SHP77 treated with DMSO at 0.1 percent for 48 hours (cell line): ENCODE results near the gene SUSD5.
A peak's percentile ranks its signal among the peaks of the same experiment; 100 is the strongest.
"Not testable (repeated sequence)": the region's sequence is repeated elsewhere in the genome, so short reads cannot be mapped to it uniquely, and the experiment has no call there.

ENCODE experiments used
- DNase-seq: peaks from one replicate; lab custom pipeline; 2025; lab: John Stamatoyannopoulos, UW

Gene SUSD5

DNA sequence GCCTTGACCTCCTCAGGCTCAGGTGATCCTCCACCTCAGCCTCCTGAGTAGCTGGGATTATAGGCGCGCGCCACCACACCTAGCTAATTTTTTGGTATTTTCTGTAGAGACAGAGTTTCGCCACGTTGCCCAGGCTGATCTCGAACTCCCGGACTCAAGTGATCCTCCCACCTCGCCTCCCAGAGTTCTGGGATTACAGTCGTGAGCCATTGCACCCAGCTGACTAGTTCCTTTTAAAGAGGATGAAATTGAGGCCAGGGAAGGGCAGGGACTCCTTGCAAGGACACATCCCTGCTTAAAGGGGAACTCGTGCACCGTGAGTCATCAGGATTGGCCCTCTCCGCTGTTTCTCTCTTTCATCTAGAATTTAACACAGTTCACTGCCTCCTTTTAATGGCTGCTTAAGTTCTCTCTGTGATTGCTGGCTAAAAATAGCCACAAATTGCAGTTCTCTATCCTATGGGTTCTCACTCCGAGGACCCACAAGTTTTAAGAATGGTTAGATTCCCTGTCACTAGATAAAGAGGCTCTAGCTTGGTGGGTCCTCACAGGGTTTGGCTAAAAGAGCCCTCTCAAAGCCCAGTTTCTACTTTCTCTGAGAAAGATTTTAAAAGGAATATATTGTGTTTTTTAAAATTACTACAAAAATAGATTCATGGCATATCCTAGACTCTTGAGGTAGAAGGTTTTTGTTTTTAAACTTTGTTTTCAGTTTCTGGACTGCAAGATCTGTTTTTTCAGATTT is 103.4 kb downstream of the SUSD5 start:
- DNase-seq = no peak

- DNase-seq = no peak
Observed at GRCh38 chr3:33114622-33115023, 104.0 kb downstream of the SUSD5 start.

- peak; percentile 44 for DNase-seq
Observed at GRCh38 chr3:33113772-33114621, 104.6 kb downstream of the SUSD5 start, which contains the start of gene CRTAP. Gene CRTAP, plus strand, starts transcription at chr3:33114014. Its CDS starts 64 bp downstream, at chr3:33114078.

DNA sequence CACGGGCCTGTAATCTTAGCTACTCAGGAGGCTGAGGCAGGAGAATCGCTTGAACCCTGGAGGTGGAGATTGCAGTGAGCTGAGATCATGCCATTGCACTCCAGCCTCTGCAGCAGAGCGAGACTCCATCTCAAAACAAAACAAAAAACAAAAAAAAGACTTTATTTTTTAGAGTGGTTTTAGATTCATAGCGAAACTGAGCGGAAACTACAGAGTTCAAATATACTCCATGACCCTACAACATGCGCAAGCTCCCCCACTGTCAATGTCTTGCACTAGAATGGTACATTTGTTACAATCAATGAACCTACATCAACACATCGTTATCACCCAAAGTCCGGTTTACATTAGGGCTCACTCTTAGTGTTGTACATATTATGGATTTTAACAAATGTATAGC is 107.0 kb downstream of the SUSD5 start:
- no peak for DNase-seq

GRCh38 chr3:33106854-33107253 is 111.8 kb downstream of the SUSD5 start:
- DNase-seq = not testable (repeated sequence)

DNA sequence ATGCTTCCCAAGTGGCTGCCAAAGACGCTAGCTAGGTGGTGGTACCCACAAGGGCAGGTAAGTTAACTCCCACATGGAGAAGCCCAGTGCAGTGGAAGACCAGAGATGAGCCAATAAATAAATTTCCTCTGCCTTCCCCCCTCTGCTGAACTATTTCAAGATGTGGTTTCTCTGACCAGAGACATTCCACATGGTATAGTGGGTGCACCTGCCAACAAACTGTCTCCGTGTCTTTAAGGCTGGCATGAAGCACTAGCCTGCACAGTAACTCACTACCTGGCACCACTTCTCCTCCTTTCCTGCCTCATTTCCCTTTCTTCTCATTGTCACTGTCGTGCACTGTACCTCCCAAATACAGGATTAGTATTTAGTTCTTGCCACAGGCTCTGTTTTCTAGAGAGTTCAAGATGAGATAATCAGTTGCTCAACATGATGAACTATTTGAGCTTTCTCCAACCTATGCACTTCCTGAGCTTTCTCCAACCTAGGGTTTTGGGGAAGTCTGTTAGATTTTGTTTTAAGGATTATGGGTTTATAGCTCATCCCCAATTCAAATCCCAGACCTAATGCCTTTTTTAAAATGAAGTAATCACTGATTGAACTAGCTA is 113.2 kb downstream of the SUSD5 start:
- no peak for DNase-seq

- no peak for DNase-seq
Observed at GRCh38 chr3:33104803-33105202, 113.8 kb downstream of the SUSD5 start.

DNA sequence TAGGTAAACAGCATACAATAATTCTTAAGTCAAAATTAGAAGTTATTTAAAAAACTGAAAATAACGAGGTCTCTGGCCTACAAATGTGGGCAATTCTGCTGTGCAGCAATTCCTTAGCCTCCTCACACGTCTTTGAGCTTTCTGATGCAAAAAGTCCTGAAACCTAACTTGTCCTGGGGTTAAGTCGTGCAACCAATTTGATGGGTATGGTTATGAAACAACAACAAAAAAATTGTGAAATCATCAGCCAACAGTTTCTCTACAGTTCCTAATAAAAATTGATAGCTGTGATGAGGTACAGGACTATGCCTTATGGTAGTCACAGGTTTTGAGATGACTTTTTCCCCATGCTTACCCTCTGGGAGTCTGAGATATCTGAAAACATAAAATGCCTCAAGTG is 115.1 kb downstream of the SUSD5 start:
- DNase-seq = no peak

GRCh38 chr3:33103034-33103433 is 115.6 kb downstream of the SUSD5 start:
- DNase-seq = no peak

DNA sequence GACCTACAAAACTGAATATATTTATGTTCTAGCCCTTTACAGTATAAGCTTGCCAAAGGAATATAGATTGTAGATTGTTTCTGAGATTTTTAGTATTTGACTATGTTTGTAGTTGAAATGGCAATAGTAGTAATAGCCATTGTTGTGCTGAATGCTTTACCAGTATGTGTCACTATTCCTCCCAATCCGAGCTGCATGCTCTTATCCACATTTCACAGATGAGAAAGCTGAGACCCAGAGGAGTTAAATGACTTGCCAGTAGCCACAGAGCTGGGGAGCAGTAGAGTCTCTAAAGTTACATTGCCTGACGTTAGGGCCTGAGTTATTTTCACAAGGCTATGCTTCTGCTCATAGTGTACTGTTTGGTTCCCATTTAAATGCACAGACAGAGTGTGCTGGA is 118.4 kb downstream of the SUSD5 start:
- no peak for DNase-seq
